Activated T-cell treated with anti-CD3 and anti-CD28 coated beads, Interleukin-2, amount 50 U/mL, for 24 hours (primary cell): ENCODE data around the gene ATOH8.
"Not testable (repeated sequence)": the region's sequence is repeated elsewhere in the genome, so short reads cannot be mapped to it uniquely, and the experiment has no call there.

Experiments
- DNase-seq: peaks from one replicate; pipeline ENCODE4 v3.0.0-alpha.2; 2020
- H3K27ac Mint-ChIP-seq: 2 replicates; pipeline ENCODE4 v1.8.0; 2020; ENCODE audit warnings: mild to moderate bottlenecking, mixed read lengths
- H3K27me3 Mint-ChIP-seq: 2 replicates; pipeline ENCODE4 v1.8.0; 2020; ENCODE audit warnings: mixed read lengths
- H3K36me3 Mint-ChIP-seq: 2 replicates; pipeline ENCODE4 v1.8.0; 2020; ENCODE audit warnings: low read depth, mixed read lengths
- H3K4me1 Mint-ChIP-seq: 2 replicates; pipeline ENCODE4 v1.8.0; 2020; ENCODE audit warnings: low read depth, mixed read lengths
- H3K4me3 Mint-ChIP-seq: 2 replicates; pipeline ENCODE4 v1.8.0; 2020; ENCODE audit warnings: mild to moderate bottlenecking, moderate library complexity, mixed read lengths
- H3K9me3 Mint-ChIP-seq: 2 replicates; pipeline ENCODE4 v1.8.0; 2020; ENCODE audit warnings: mixed read lengths

Gene ATOH8

GRCh38 chr2:85811180-85812093 is 57.6 kb downstream of the ATOH8 start:
- Mint-ChIP-seq H3K4me1 (no peaks in the 10 kb centered on the region), H3K27ac (no peak overlapping the region), H3K36me3 (no peaks in the 10 kb centered on the region)

GRCh38 chr2:85812094-85812735 is 58.4 kb downstream of the ATOH8 start:
- peak; percentile 16 for DNase-seq
- H3K4me1 Mint-ChIP-seq, result no peaks in the 10 kb centered on the region
- H3K27me3 Mint-ChIP-seq, result peaks cover 12% of the 10 kb centered on the region
- H3K36me3 Mint-ChIP-seq, result no peaks in the 10 kb centered on the region
- H3K4me3 Mint-ChIP-seq, result no peak overlapping the region
- no peaks in the 10 kb centered on the region for H3K9me3 Mint-ChIP-seq
- H3K27ac Mint-ChIP-seq, result no peak overlapping the region

More at GRCh38 chr2:85811180-85812093, 57.6 kb downstream of the ATOH8 start:
- Mint-ChIP-seq H3K27me3 (peaks cover 12% of the 10 kb centered on the region), H3K4me3 (no peak overlapping the region), H3K9me3 (no peaks in the 10 kb centered on the region)
- peak; percentile 26 for DNase-seq

- peak; percentile 20 for DNase-seq
- no peaks in the 10 kb centered on the region for H3K36me3 Mint-ChIP-seq
- no peak overlapping the region for H3K27ac Mint-ChIP-seq
- no peak overlapping the region for H3K4me3 Mint-ChIP-seq
- no peaks in the 10 kb centered on the region for H3K9me3 Mint-ChIP-seq
- peaks cover 17% of the 10 kb centered on the region for H3K27me3 Mint-ChIP-seq
- no peaks in the 10 kb centered on the region for H3K4me1 Mint-ChIP-seq
Observed at GRCh38 chr2:85813211-85813981, 59.6 kb downstream of the ATOH8 start.

- H3K9me3 Mint-ChIP-seq, result no peaks in the 10 kb centered on the region
- no peaks in the 10 kb centered on the region for H3K4me1 Mint-ChIP-seq
- peaks cover 18% of the 10 kb centered on the region for H3K27me3 Mint-ChIP-seq
- H3K36me3 Mint-ChIP-seq, result no peaks in the 10 kb centered on the region
- no peak overlapping the region for H3K27ac Mint-ChIP-seq
- peak; percentile 87 for DNase-seq
- H3K4me3 Mint-ChIP-seq, result no peak overlapping the region
Observed at GRCh38 chr2:85813982-85814801, 60.4 kb downstream of the ATOH8 start.

- Mint-ChIP-seq H3K27me3 (peaks cover 20% of the 10 kb centered on the region), H3K36me3 (no peaks in the 10 kb centered on the region), H3K9me3 (no peaks in the 10 kb centered on the region), H3K4me1 (no peaks in the 10 kb centered on the region), H3K4me3 (no peak overlapping the region), H3K27ac (no peak overlapping the region)
- peak; percentile 20 for DNase-seq
Observed at GRCh38 chr2:85814802-85815550, 61.2 kb downstream of the ATOH8 start.

- Mint-ChIP-seq H3K4me3 (no peak overlapping the region), H3K9me3 (no peaks in the 10 kb centered on the region), H3K4me1 (no peaks in the 10 kb centered on the region), H3K27me3 (peaks cover 8% of the 10 kb centered on the region), H3K36me3 (no peaks in the 10 kb centered on the region), H3K27ac (no peak overlapping the region)
- no peak for DNase-seq
Observed at GRCh38 chr2:85819811-85820510, 66.2 kb downstream of the ATOH8 start.

GRCh38 chr2:85822766-85823165 is 69.0 kb downstream of the ATOH8 start:
- no peaks in the 10 kb centered on the region for H3K9me3 Mint-ChIP-seq
- H3K27me3 Mint-ChIP-seq, result peaks cover 10% of the 10 kb centered on the region
- no peak overlapping the region for H3K4me3 Mint-ChIP-seq
- peaks cover 7% of the 10 kb centered on the region for H3K4me1 Mint-ChIP-seq
- H3K27ac Mint-ChIP-seq, result no peak overlapping the region
- no peaks in the 10 kb centered on the region for H3K36me3 Mint-ChIP-seq
- no peak for DNase-seq

- DNase-seq, result no peak
- Mint-ChIP-seq H3K36me3 (no peaks in the 10 kb centered on the region), H3K27ac (no peak overlapping the region), H3K9me3 (no peaks in the 10 kb centered on the region), H3K4me1 (peaks cover 12% of the 10 kb centered on the region), H3K27me3 (peaks cover 5% of the 10 kb centered on the region), H3K4me3 (no peak overlapping the region)
Observed at GRCh38 chr2:85823951-85824350, 70.2 kb downstream of the ATOH8 start.

- no peaks in the 10 kb centered on the region for H3K9me3 Mint-ChIP-seq
- peaks cover 28% of the 10 kb centered on the region for H3K4me1 Mint-ChIP-seq
- peaks cover 3% of the 10 kb centered on the region for H3K27me3 Mint-ChIP-seq
- no peaks in the 10 kb centered on the region for H3K36me3 Mint-ChIP-seq
- H3K4me3 Mint-ChIP-seq, result no peak overlapping the region
- peak; percentile 89 for DNase-seq
- peak overlapping the region; percentile 66 for H3K27ac Mint-ChIP-seq
Observed at GRCh38 chr2:85826990-85827878, 73.4 kb downstream of the ATOH8 start.

GRCh38 chr2:85827879-85828569 is 74.2 kb downstream of the ATOH8 start:
- Mint-ChIP-seq H3K27me3 (peaks cover 3% of the 10 kb centered on the region), H3K4me1 (peaks cover 29% of the 10 kb centered on the region), H3K9me3 (no peaks in the 10 kb centered on the region), H3K4me3 (no peak overlapping the region), H3K36me3 (no peaks in the 10 kb centered on the region), H3K27ac (no peak overlapping the region)
- no peak for DNase-seq

- Mint-ChIP-seq H3K27ac (no peak overlapping the region), H3K9me3 (no peaks in the 10 kb centered on the region), H3K36me3 (no peaks in the 10 kb centered on the region), H3K4me3 (no peak overlapping the region), H3K27me3 (peaks cover 3% of the 10 kb centered on the region), H3K4me1 (peaks cover 31% of the 10 kb centered on the region)
- no peak for DNase-seq
Observed at GRCh38 chr2:85828725-85829124, 74.9 kb downstream of the ATOH8 start.

- H3K27me3 Mint-ChIP-seq, DNase-seq, H3K27ac Mint-ChIP-seq, H3K36me3 Mint-ChIP-seq, H3K4me3 Mint-ChIP-seq, H3K9me3 Mint-ChIP-seq: not testable (repeated sequence)
- peaks cover 31% of the 10 kb centered on the region for H3K4me1 Mint-ChIP-seq
Observed at GRCh38 chr2:85829394-85829793, 75.6 kb downstream of the ATOH8 start.
